Measurements from ENCODE around the gene RECQL. TPM values are rescaled to one million over a fixed set of nuclear protein-coding genes. Genes with fewer than 3 reads are reported as not detected.
A peak's percentile ranks its signal among the peaks of the same experiment; 100 is the strongest.

The RECQL gene
- total RNA-seq, 2 experiments from 2014 or later, result 81.0 to 87.9 TPM

- H3K36me3 Mint-ChIP-seq (ENCODE audit: low read depth), result peaks cover 34% of the 10 kb centered on the region
- no peak for DNase-seq
- H3K4me3 Mint-ChIP-seq, result no peak overlapping the region
- no peaks in the 10 kb centered on the region for H3K9me3 Mint-ChIP-seq
- POLR2A ChIA-PET, result interaction anchor here (0.8 to 2.0 kb wide), 13 partner anchors 9 to 157 kb away, joined by 3 to 22 read pairs (median 5); partner anchors contain the start of genes LDHB, PYROXD1 and SPX
- no peaks in the 10 kb centered on the region for H3K27me3 Mint-ChIP-seq
- ATAC-seq, result no peak
- CTCF ChIA-PET, result no interaction called here
- intact Hi-C loops (cut with micrococcal nuclease), result loop anchor here (5.0 kb wide), 3 partner anchors 44 to 156 kb away; partner anchors contain the start of genes LDHB and PYROXD1
- H3K27ac Mint-ChIP-seq, result no peak overlapping the region
- no peak for TF ChIP-seq CTCF (IDR thresholded peaks at IDR 0.05)
- peaks cover 55% of the 10 kb centered on the region for H3K4me1 Mint-ChIP-seq (ENCODE audit: low read depth)
Observed at GRCh38 chr12:21500786-21501257, 613 bp downstream of the RECQL start.

- POLR2A ChIA-PET, result interaction anchor here (0.6 kb wide), 1 partner anchor 28 kb away, joined by 4 read pairs; no protein-coding TSS in a partner anchor
- no peak overlapping the region for H3K4me3 Mint-ChIP-seq
Observed at GRCh38 chr12:21499765-21500164, 1.7 kb downstream of the RECQL start.

GRCh38 chr12:21485998-21486397 is 15.4 kb downstream of the RECQL start:
- no peak for ATAC-seq
- no peaks in the 10 kb centered on the region for H3K4me1 Mint-ChIP-seq (ENCODE audit: low read depth)
- H3K27ac Mint-ChIP-seq, result no peak overlapping the region
- H3K9me3 Mint-ChIP-seq, result no peaks in the 10 kb centered on the region
- POLR2A ChIA-PET, result interaction anchor here (1.6 kb wide), 1 partner anchor 16 kb away, joined by 6 read pairs; the partner anchor contains the start of genes GOLT1B and RECQL
- no peak for DNase-seq
- no peak overlapping the region for H3K4me3 Mint-ChIP-seq
- CTCF ChIA-PET, result no interaction called here
- no peaks in the 10 kb centered on the region for H3K27me3 Mint-ChIP-seq
- peaks cover 27% of the 10 kb centered on the region for H3K36me3 Mint-ChIP-seq (ENCODE audit: low read depth)
- intact Hi-C loops (cut with micrococcal nuclease), result no loop called here
- no peak for TF ChIP-seq CTCF (IDR thresholded peaks at IDR 0.05)

More at GRCh38 chr12:21499765-21500164, 1.7 kb downstream of the RECQL start:
- Mint-ChIP-seq H3K36me3 (ENCODE audit: low read depth) (peaks cover 41% of the 10 kb centered on the region), H3K27ac (peak overlapping the region; percentile 15), H3K9me3 (no peaks in the 10 kb centered on the region), H3K4me1 (ENCODE audit: low read depth) (peaks cover 46% of the 10 kb centered on the region), H3K27me3 (no peaks in the 10 kb centered on the region)
- no peak for TF ChIP-seq CTCF (IDR thresholded peaks at IDR 0.05)
- ATAC-seq (no peak), DNase-seq (no peak)
- intact Hi-C loops (cut with micrococcal nuclease), result loop anchor here (5.0 kb wide), 3 partner anchors 42 to 158 kb away; partner anchors contain the start of genes LDHB and PYROXD1
- CTCF ChIA-PET, result interaction anchor here (1.2 kb wide), 1 partner anchor 181 kb away, joined by 3 read pairs; no protein-coding TSS in a partner anchor

- H3K36me3 Mint-ChIP-seq (ENCODE audit: low read depth), result peaks cover 12% of the 10 kb centered on the region
- H3K4me3 Mint-ChIP-seq, result no peak overlapping the region
- ChIA-PET POLR2A (no interaction called here), CTCF (interaction anchor here (1.4 kb wide), 1 partner anchor 18 kb away, joined by 3 read pairs; the partner anchor contains the start of genes GOLT1B and RECQL)
- intact Hi-C loops (cut with micrococcal nuclease), result no loop called here
- ATAC-seq (no peak), DNase-seq (no peak)
- TF ChIP-seq CTCF (IDR thresholded peaks at IDR 0.05), result no peak
- H3K4me1 Mint-ChIP-seq (ENCODE audit: low read depth), result no peaks in the 10 kb centered on the region
- no peak overlapping the region for H3K27ac Mint-ChIP-seq
- H3K9me3 Mint-ChIP-seq, result no peaks in the 10 kb centered on the region
- no peaks in the 10 kb centered on the region for H3K27me3 Mint-ChIP-seq
Observed at GRCh38 chr12:21483531-21483930, 17.9 kb downstream of the RECQL start.

GRCh38 chr12:21478756-21479455 is 22.5 kb downstream of the RECQL start:
- no peak for DNase-seq
- Mint-ChIP-seq H3K27me3 (no peaks in the 10 kb centered on the region), H3K36me3 (ENCODE audit: low read depth) (peaks cover 29% of the 10 kb centered on the region), H3K27ac (no peak overlapping the region), H3K4me3 (no peak overlapping the region), H3K4me1 (ENCODE audit: low read depth) (peaks cover 17% of the 10 kb centered on the region), H3K9me3 (no peaks in the 10 kb centered on the region)
- no peak for TF ChIP-seq CTCF (IDR thresholded peaks at IDR 0.05)
- CTCF ChIA-PET, result interaction anchor here (1.5 kb wide), 1 partner anchor 22 kb away, joined by 3 read pairs; no protein-coding TSS in a partner anchor
- intact Hi-C loops (cut with micrococcal nuclease), result no loop called here
- POLR2A ChIA-PET, result interaction anchor here (0.6 kb wide), 1 partner anchor 15 kb away, joined by 4 read pairs; no protein-coding TSS in a partner anchor
- ATAC-seq, result no peak
